Hypothalamus (tissue), 51 donors: ENCODE results near the gene FOXP1.

ENCODE experiments used
- DNase-seq, 51 donors: peaks; one replicate each; lab custom pipeline; 2025; lab: John Stamatoyannopoulos, UW

FOXP1 gene

GRCh38 chr3:71456826-71457225, 126.7 kb downstream of the FOXP1 start:
- DNase-seq, result no peak

- DNase-seq, result no peak
Observed at GRCh38 chr3:71456156-71456555, 127.4 kb downstream of the FOXP1 start.

GRCh38 chr3:71454512-71455403, 128.8 kb downstream of the FOXP1 start:
- no peak for DNase-seq

- DNase-seq, result no peak
Observed at GRCh38 chr3:71453822-71454511, 129.6 kb downstream of the FOXP1 start.

- no peak for DNase-seq
Observed at GRCh38 chr3:71453319-71453718, 130.2 kb downstream of the FOXP1 start.

DNA sequence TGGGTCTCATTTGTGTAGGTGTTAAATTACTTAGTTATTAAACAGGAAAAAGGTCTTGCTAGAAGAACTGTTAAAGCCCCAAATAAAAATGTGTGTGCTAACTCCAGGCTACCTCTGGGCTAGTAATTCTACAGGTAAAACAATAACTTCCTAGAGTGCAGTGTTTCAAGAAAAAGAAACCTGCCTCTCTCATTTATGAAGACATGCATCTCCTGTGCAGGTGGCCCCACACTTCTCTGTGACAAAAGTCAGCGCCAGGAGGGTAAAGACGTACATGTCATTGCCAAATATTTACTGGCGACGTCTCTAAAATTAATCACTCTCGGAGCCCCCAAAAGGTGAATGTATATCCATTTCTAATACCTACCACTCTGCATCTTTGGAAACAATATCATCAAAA, 131.7 kb downstream of the FOXP1 start:
- DNase-seq, result no peak

DNA sequence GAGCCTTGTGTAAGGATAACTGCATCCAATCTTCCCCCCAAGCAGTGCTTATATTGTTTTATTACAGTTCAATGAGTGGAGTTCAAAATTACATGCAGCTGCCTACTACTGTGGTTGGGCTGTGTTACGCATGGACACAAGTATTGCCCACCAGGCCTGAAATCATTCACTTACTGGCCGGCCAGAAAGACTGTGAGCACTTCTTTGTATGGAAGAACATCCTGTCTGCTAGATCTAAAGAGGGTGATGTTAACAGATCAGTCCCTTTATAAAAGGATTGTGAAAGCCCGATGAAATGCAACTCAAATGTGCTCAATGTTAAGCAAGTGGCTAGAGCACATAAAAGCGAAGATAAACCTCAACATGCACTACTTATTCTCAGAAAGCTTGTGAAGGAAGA, 132.5 kb downstream of the FOXP1 start:
- no peak for DNase-seq

DNA sequence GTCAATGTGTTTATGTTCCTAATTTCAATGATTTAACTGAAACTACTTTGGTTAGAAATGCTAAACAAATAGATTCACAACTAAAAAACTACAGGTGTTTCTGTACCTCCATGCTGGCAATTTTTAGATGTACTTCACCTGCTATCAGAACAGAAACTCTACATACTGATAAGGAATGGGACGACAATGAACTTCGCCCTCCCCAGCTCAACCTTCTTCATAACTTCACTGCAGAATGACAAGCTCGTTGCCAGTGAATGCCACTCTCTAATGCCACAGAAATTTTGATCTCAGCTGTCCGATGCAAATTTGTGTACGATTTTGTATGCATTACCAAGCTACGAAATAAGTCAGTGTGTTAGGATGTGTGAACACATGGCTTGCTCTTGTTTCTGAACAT, 133.4 kb downstream of the FOXP1 start:
- no peak for DNase-seq

DNA sequence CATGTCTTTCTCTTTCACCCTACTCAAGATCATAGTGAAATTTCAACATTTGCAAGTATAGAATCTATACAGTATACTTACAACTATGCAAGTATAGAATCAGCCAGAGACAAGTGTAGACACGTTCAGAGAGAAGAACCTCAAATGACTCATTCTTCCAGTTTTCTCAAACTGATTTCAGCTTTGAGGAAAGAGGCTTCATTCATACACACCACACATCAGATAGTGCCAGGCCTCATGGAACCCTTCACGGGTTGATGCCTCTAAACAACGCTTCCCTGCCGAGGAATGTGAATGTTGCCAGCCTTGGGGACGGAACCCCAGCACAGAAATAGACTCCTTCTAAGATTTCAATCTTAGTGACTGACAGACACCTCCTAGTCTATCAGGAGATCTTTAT, 135.7 kb downstream of the FOXP1 start:
- no peak for DNase-seq

GRCh38 chr3:71447197-71447596, 136.3 kb downstream of the FOXP1 start:
- DNase-seq, result no peak

- DNase-seq, result no peak
Observed at GRCh38 chr3:71446734-71447133, 136.8 kb downstream of the FOXP1 start.

DNA sequence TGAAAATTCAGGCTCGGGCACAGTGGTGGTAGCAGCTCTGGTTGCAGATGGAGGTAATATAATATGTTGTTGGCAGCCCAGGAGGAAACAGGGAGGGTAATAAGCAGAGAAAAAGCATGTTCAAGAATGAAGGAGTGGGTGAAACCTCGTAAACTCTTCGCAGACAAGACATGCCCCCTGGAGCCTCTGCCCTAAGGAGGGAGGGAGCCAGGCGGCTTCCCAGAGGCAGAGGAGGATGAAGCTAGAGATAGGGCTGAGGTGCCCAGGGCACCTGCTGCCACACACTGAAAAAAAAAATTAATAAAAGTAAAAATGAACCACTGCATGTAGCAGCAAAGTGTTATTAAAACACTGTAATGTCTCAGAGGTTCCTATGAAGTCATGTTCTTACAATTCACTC, 137.3 kb downstream of the FOXP1 start:
- DNase-seq, result no peak

DNA sequence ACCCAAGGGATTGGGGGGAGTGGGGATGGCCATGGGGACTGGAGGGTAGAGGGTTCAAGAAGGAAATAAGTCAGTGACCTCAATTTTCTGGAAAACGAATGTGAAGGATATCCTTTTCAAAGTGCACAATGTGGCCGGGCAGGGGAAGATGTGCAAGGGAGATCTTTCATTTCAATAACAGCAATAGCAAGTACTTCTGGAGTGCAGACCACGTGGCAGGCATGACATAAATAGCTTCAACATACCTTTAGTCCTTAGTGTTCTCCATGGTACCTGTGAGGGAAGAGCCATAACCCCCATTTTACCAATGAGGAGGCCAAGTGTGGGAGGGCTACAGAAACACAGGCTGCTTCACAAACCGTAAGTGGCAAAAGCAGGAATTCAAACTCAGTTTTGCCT, 138.7 kb downstream of the FOXP1 start:
- no peak for DNase-seq

DNA sequence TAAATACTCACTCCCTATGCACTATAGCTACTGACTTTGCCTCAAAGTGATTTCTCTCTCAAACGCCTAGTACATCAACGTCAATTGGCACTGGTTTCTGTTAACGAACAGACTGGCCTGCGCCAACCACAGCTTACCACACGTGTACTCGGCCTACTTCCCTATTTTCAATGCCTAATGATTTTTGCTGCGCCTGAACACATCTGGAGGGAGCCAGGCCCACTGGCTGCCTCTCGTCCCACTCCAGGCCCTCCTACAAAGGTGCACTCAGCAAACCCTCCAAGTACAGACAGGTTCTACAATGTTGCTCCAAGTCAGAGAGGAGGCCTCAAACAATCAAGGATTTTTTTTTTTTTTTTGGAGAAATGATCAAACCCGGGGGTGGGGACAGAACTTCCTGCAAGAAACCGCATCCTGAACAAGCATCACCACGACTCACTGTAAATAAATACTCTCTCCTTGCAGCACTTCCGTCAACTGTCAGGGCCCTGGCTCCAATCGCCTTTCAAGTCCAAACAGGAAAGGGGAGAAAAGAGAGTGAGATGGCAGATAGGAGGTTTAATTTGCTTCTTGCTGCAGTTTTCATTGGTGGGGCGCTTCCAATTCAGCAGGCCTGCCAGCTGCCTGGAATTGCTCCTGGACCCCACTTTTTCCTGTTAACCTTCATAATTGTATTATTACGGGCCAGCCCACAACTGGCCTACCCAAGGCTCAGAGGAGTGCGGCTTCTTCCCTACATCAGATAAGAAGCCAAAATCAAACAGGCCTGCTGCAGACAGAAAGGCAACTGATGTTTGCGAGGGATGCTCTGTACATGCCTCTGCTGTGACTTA, 139.3 kb downstream of the FOXP1 start:
- peak in 10 of 51 donors; percentile 6 to 51 (median 14) for DNase-seq

DNA sequence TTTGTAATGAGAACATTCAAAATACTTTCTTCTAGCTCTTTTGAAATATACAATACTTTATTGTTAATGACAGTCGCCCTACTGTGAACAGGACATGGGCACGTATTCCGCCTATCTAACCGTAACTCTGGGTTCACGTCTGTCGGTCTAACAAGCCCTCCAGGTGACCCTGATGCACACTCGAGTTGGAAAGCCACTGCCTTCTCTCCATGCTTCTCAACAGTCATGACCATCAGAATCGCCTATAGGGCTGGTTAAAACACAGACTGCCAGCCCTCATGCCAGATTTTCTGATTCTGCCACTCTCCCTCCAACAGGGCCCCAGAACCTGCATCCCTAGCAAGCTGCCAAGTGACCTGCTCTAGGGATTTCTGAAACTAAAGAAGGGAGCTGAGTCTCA, 140.2 kb downstream of the FOXP1 start:
- no peak for DNase-seq

- no peak for DNase-seq
Observed at GRCh38 chr3:71442652-71443042, 140.9 kb downstream of the FOXP1 start.

GRCh38 chr3:71441925-71442651, 141.4 kb downstream of the FOXP1 start:
- no peak for DNase-seq

DNA sequence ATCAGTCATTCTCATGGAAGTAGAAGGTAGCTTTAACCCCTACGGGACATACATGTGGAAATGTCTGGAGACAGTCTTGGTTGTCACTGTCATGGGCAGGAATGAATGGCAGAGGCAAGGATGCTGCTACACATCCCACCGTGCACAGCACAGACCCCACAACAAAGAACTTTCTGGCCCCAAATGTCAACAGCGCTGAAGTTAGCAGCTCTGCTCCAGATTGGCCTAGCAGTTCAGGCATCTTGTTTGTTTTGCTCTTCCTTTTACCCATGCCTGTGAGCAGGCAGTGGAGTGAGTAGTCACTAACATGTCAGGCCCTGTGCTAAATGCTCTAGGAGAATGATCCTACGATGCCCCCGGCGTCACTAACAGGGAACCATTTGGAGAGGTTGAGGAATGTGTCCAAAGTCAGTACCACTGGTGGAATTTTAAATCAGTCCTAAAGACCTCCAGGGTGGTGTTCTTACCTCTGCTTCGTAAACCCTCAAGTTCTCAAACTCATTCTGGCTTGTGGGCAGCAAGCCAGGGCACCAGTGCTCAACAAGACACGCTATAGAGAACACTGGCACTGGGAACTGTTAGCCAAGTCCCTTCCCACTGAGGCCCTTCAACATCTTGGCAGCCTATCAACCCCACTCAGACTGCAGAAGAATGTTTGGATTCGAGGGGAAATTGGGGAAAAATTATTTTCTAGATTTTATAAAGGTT, 142.2 kb downstream of the FOXP1 start:
- DNase-seq, result peak in 18 of 51 donors; percentile 8 to 44 (median 16)

GRCh38 chr3:71438904-71439303, 144.6 kb downstream of the FOXP1 start:
- no peak for DNase-seq
